Caco-2 (cell line): ENCODE results near the gene TRIM72. TPM values are rescaled to one million over a fixed set of nuclear protein-coding genes. Genes with fewer than 3 reads are reported as not detected.
A peak's percentile ranks its signal among the peaks of the same experiment; 100 is the strongest.

Experiments used
- BruUV-seq: library from RNA; stranded (reverse); fragments of 400-500 nt; replicated peaks from 2 replicates; lab custom pipeline; 2021; lab: Mats Ljungman, UMichigan
- CTCF ChIA-PET: fragments of 300-600 bp; sonication (Branson Sonifier 250); formaldehyde crosslinking; loops from one replicate; lab custom pipeline; 2022; ENCODE audit warnings: antibody characterized with exemption; lab: Charles Lee
- POLR2A ChIA-PET: fragments of 300-600 bp; sonication (Branson Sonifier 250); formaldehyde crosslinking; loops from one replicate; lab custom pipeline; 2022; ENCODE audit warnings: antibody characterized with exemption; lab: Charles Lee
- DNase-seq, 2 experiments: peaks; one replicate each; pipeline versions ENCODE4 v3.0.0 to v3.0.0-alpha.2; 2020 to 2022
- H3K27me3 ChIP-seq: replicated peaks from 2 replicates; pipeline ENCODE4 v1.6.0; 2011; ENCODE audit warnings: low read length; ENCODE audit not compliant: control insufficient read depth, insufficient read depth
- H3K36me3 ChIP-seq: 2 replicates; pipeline ENCODE4 v1.5.1; 2011; ENCODE audit warnings: low read length; ENCODE audit not compliant: control insufficient read depth, insufficient read depth
- H3K4me1 ChIP-seq: fragments of 250-450 bp; sonication (Bioruptor Pico); 2 replicates; pipeline ENCODE4 v1.5.1; 2020; ENCODE audit warnings: mild to moderate bottlenecking
- H3K4me3 ChIP-seq: 2 replicates; pipeline ENCODE4 v1.5.1; 2011; ENCODE audit warnings: low read depth, mild to moderate bottlenecking, control low read depth, low read length
- H3K9me3 ChIP-seq: fragments of 250-450 bp; sonication (Bioruptor Pico); 2 replicates; pipeline ENCODE4 v1.5.1; 2020; ENCODE audit warnings: mild to moderate bottlenecking, moderate library complexity
- H3K27ac Mint-ChIP-seq: one replicate; pipeline ENCODE4 v1.8.0; 2022; ENCODE audit warnings: mixed read lengths; ENCODE audit not compliant: unreplicated experiment
- H3K27me3 Mint-ChIP-seq: one replicate; pipeline ENCODE4 v1.8.0; 2022; ENCODE audit warnings: mixed read lengths; ENCODE audit not compliant: insufficient read depth, unreplicated experiment
- H3K36me3 Mint-ChIP-seq: one replicate; pipeline ENCODE4 v1.8.0; 2022; ENCODE audit warnings: mild to moderate bottlenecking, mixed read lengths; ENCODE audit not compliant: insufficient read depth, unreplicated experiment
- H3K4me1 Mint-ChIP-seq: one replicate; pipeline ENCODE4 v1.8.0; 2022; ENCODE audit warnings: low read depth, mixed read lengths; ENCODE audit not compliant: unreplicated experiment
- H3K4me3 Mint-ChIP-seq: one replicate; pipeline ENCODE4 v1.8.0; 2022; ENCODE audit warnings: mild to moderate bottlenecking, moderate library complexity, mixed read lengths; ENCODE audit not compliant: unreplicated experiment
- H3K9me3 Mint-ChIP-seq: one replicate; pipeline ENCODE4 v1.8.0; 2022; ENCODE audit warnings: mixed read lengths; ENCODE audit not compliant: unreplicated experiment
- CTCF ChIP-seq, 2 experiments: fragments of 200-600 bp in 1 of 2; IDR thresholded peaks; 1 replicate in 1 of 2; 2 replicates in 1 of 2; pipeline versions ENCODE4 v1.5.1 to v1.8.0; 2011 to 2022; ENCODE audit warnings: antibody characterized with exemption in 1 of 2, control low read depth in 1 of 2, inconsistent platforms in 1 of 2, low read depth in 1 of 2, low read length in 1 of 2, mild to moderate bottlenecking in 1 of 2, moderate library complexity in 1 of 2; ENCODE audit not compliant: insufficient read depth in 1 of 2, severe bottlenecking in 1 of 2, unreplicated experiment in 1 of 2
- intact Hi-C: fragments of 100-400 bp; cut with micrococcal nuclease; formaldehyde crosslinking; loops from one replicate; pipeline ENCODE4 v1.10.0; 2022; ENCODE audit not compliant: unreplicated experiment
- total RNA-seq: library from RNA; stranded (reverse); gene quantifications from 2 replicates; pipeline ENCODE4 v1.2.3, GENCODE V29; 2022

Gene TRIM72
- total RNA-seq, 1 experiment from 2014 or later = 0.07 TPM

- ChIA-PET CTCF (no interaction called here), POLR2A (no interaction called here)
- H3K36me3 Mint-ChIP-seq = peaks cover 53% of the 10 kb centered on the region
- intact Hi-C loops = loop anchor here (5.0 to 10.0 kb wide), 2 partner anchors 92 to 240 kb away; partner anchors contain the start of gene ZNF843
- no peak for DNase-seq
- H3K4me1 Mint-ChIP-seq = peaks cover 22% of the 10 kb centered on the region
- BruUV-seq = no TSS peak
- peak within 1 kb of the TSS; percentile 37 for H3K4me3 Mint-ChIP-seq
- no peak for TF ChIP-seq CTCF (IDR thresholded peaks at IDR 0.05; ENCODE audit: insufficient read depth in 1 of 2, low read depth in 1 of 2, low read length in 1 of 2, severe bottlenecking in 1 of 2, unreplicated experiment in 1 of 2)
- H3K27me3 ChIP-seq = no peaks in the 10 kb centered on the region
- H3K4me3 ChIP-seq = peak within 1 kb of the TSS; percentile 18
- H3K36me3 ChIP-seq = no peaks in the 10 kb centered on the region
- H3K27ac Mint-ChIP-seq = no peak within 1 kb of the TSS
- H3K9me3 ChIP-seq = no peaks in the 10 kb centered on the region
- no peaks in the 10 kb centered on the region; the same call in 1 of the 2 replicates for H3K4me1 ChIP-seq
- H3K9me3 Mint-ChIP-seq = no peaks in the 10 kb centered on the region
- peaks cover 3% of the 10 kb centered on the region for H3K27me3 Mint-ChIP-seq
These were observed 11.2 kb upstream of the TRIM72 start, which contains the start of gene PYCARD for GRCh38 chr16:31202414-31203375. TSS of gene PYCARD (minus strand) at chr16:31202760. CDS start at chr16:31202690, 70 bp downstream.

GRCh38 chr16:31204871-31205666 lies 8.8 kb upstream of the TRIM72 start:
- H3K36me3 ChIP-seq = no peaks in the 10 kb centered on the region
- H3K9me3 Mint-ChIP-seq = no peaks in the 10 kb centered on the region
- H3K4me1 ChIP-seq = no peaks in the 10 kb centered on the region; the same call in 1 of the 2 replicates
- no TSS peak for BruUV-seq
- H3K4me3 ChIP-seq = no peak overlapping the region
- POLR2A ChIA-PET = no interaction called here
- peaks cover 30% of the 10 kb centered on the region for H3K36me3 Mint-ChIP-seq
- CTCF ChIA-PET = no interaction called here
- no peak overlapping the region for H3K4me3 Mint-ChIP-seq
- H3K4me1 Mint-ChIP-seq = no peaks in the 10 kb centered on the region
- no peaks in the 10 kb centered on the region for H3K27me3 ChIP-seq
- H3K9me3 ChIP-seq = no peaks in the 10 kb centered on the region
- no peak for TF ChIP-seq CTCF (IDR thresholded peaks at IDR 0.05; ENCODE audit: insufficient read depth in 1 of 2, low read depth in 1 of 2, low read length in 1 of 2, severe bottlenecking in 1 of 2, unreplicated experiment in 1 of 2)
- peaks cover 3% of the 10 kb centered on the region for H3K27me3 Mint-ChIP-seq
- intact Hi-C loops = loop anchor here (5.0 to 10.0 kb wide), 2 partner anchors 90 to 237 kb away; partner anchors contain the start of gene ZNF843
- no peak for DNase-seq
- H3K27ac Mint-ChIP-seq = no peak overlapping the region

DNA sequence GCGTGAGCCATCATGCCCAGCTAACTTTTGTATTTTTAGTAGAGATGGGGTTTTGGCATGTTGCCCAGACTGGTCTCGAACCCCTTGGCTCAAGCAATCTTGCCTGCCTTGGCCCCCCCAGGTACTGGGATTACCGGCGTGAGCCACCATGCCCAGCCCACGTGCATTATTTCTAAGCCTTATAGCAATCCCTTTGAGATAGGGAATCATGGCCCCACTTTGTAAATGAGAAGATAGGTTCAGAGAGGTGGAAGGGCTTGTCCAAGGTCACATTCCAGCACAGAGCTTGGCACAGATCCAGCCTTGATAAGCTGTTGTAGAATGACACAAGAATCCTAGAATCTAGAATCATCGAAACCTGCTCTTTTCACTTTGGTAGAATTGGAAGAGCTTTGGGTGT lies 7.1 kb upstream of the TRIM72 start:
- H3K9me3 Mint-ChIP-seq = no peaks in the 10 kb centered on the region
- CTCF ChIA-PET = no interaction called here
- no peaks in the 10 kb centered on the region for H3K4me1 ChIP-seq
- intact Hi-C loops = loop anchor here (10.0 kb wide), 1 partner anchor 88 kb away; no protein-coding TSS in a partner anchor
- H3K4me3 ChIP-seq = no peak overlapping the region
- POLR2A ChIA-PET = no interaction called here
- no peak for DNase-seq
- no peaks in the 10 kb centered on the region for H3K27me3 ChIP-seq
- no peaks in the 10 kb centered on the region for H3K9me3 ChIP-seq
- BruUV-seq = no TSS peak
- peaks cover 5% of the 10 kb centered on the region for H3K27me3 Mint-ChIP-seq
- peaks cover 3% of the 10 kb centered on the region for H3K4me1 Mint-ChIP-seq
- H3K27ac Mint-ChIP-seq = no peak overlapping the region
- peaks cover 19% of the 10 kb centered on the region for H3K36me3 Mint-ChIP-seq
- no peak overlapping the region for H3K4me3 Mint-ChIP-seq
- no peak for TF ChIP-seq CTCF (IDR thresholded peaks at IDR 0.05; ENCODE audit: insufficient read depth in 1 of 2, low read depth in 1 of 2, low read length in 1 of 2, severe bottlenecking in 1 of 2, unreplicated experiment in 1 of 2)
- no peaks in the 10 kb centered on the region for H3K36me3 ChIP-seq
